HCT116 (cell line): Measurements from ENCODE around the gene CDK5R1. TPM values are rescaled to one million over a fixed set of nuclear protein-coding genes. Genes with fewer than 3 reads are reported as not detected.

Experiments
- ATAC-seq: fragments of 200-7000 bp; cut with Tn5 transposase; 2 replicates; pipeline ENCODE4 v1.9.1; 2020; ENCODE audit warnings: mild to moderate bottlenecking, moderate library complexity
- BruUV-seq: library from RNA; stranded (reverse); fragments of 400-500 nt; replicated peaks from 2 replicates; lab custom pipeline; 2021; lab: Mats Ljungman, UMichigan
- CTCF ChIA-PET: fragments of 300-600 bp; sonication (Branson Sonifier 250); formaldehyde crosslinking; loops from one replicate; lab custom pipeline; 2021; ENCODE audit warnings: antibody characterized with exemption; lab: Charles Lee
- POLR2A ChIA-PET: fragments of 300-600, 350-600 bp; sonication (Branson Sonifier 250); formaldehyde crosslinking; loops from one replicate; lab custom pipeline; 2021; ENCODE audit warnings: antibody characterized with exemption; lab: Charles Lee
- RAD21 ChIA-PET, 2 experiments: fragments of 300-600 bp; sonication (Branson Sonifier 250); formaldehyde crosslinking; loops; one replicate each; lab custom pipeline; 2023; ENCODE audit warnings: low total read pairs in 2 of 2; ENCODE audit not compliant: uncharacterized antibody in 2 of 2, unreplicated experiment in 2 of 2, low non-redundant PET in 1 of 2; lab: Charles Lee
- DNase-seq: peaks from one replicate; pipeline ENCODE4 v3.0.0-alpha.2; 2010; ENCODE audit warnings: low read depth, low spot score
- H2AFZ ChIP-seq: fragments of 200-600 bp; shearing (Covaris generic), sonication (generic); 2 replicates; pipeline ENCODE4 v1.6.1; 2017; ENCODE audit warnings: low read depth, mixed run types, mixed read lengths, antibody characterized with exemption, low read length; ENCODE audit not compliant: poor library complexity, severe bottlenecking
- H3K27ac ChIP-seq: 2 replicates; pipeline ENCODE4 v1.5.1; 2012; ENCODE audit warnings: low read depth, low read length
- H3K27me3 ChIP-seq: fragments of 200-600 bp; sonication (generic); 2 replicates; pipeline ENCODE4 v1.6.1; 2016; ENCODE audit warnings: mixed run types, low read length, mixed read lengths; ENCODE audit not compliant: insufficient read depth
- H3K36me3 ChIP-seq, 2 experiments: fragments of 200-500 bp in 1 of 2; fragments of 200-600 bp in 1 of 2; sonication (Bioruptor generic) in 1 of 2; sonication (generic) in 1 of 2; 2 replicates each; pipeline versions ENCODE4 v1.5.1 to v1.6.1; 2014 to 2016; ENCODE audit warnings: low read length in 2 of 2, inconsistent platforms in 1 of 2, mixed read lengths in 1 of 2, mixed run types in 1 of 2; ENCODE audit not compliant: insufficient read depth in 2 of 2, control insufficient read depth in 1 of 2
- H3K4me1 ChIP-seq, 2 experiments: fragments of 200-600 bp in 1 of 2; sonication (generic) in 1 of 2; 2 replicates each; pipeline versions ENCODE4 v1.5.1 to v1.6.1; 2012 to 2017; ENCODE audit warnings: low read length in 2 of 2, inconsistent platforms in 1 of 2, mild to moderate bottlenecking in 1 of 2, mixed read lengths in 1 of 2, mixed run types in 1 of 2, moderate library complexity in 1 of 2; ENCODE audit not compliant: insufficient read depth in 2 of 2, control insufficient read depth in 1 of 2
- H3K4me2 ChIP-seq: fragments of 200-600 bp; sonication (generic); 2 replicates; pipeline ENCODE4 v1.6.1; 2017; ENCODE audit warnings: mixed run types, low read length, mixed read lengths
- H3K4me3 ChIP-seq, 2 experiments: fragments of 200-600 bp in 1 of 2; sonication (generic) in 1 of 2; replicated peaks in 1 of 2; 2 replicates each; pipeline ENCODE4 v1.5.1; 2011 to 2016; ENCODE audit warnings: low read length in 2 of 2, control low read depth in 1 of 2, low read depth in 1 of 2, mild to moderate bottlenecking in 1 of 2, mixed read lengths in 1 of 2, mixed run types in 1 of 2
- H3K79me2 ChIP-seq: fragments of 200-600 bp; sonication (generic); 2 replicates; pipeline ENCODE4 v1.6.1; 2017; ENCODE audit warnings: mild to moderate bottlenecking, mixed run types, low read length, moderate library complexity, mixed read lengths; ENCODE audit not compliant: insufficient read depth
- H3K9ac ChIP-seq: fragments of 200-600 bp; sonication (generic); 2 replicates; pipeline ENCODE4 v1.6.1; 2016; ENCODE audit warnings: low read length, mixed read lengths
- H3K9me2 ChIP-seq: fragments of 200-600 bp; sonication (generic), shearing (Covaris generic); 2 replicates; pipeline ENCODE4 v1.6.1; 2017; ENCODE audit warnings: mixed run types, mild to moderate bottlenecking, moderate library complexity; ENCODE audit not compliant: insufficient read depth
- H3K9me3 ChIP-seq, 2 experiments: fragments of 200-500 bp in 1 of 2; fragments of 200-600 bp in 1 of 2; sonication (Bioruptor generic) in 1 of 2; sonication (generic) in 1 of 2; 2 replicates each; pipeline ENCODE4 v1.6.1; 2014 to 2017; ENCODE audit warnings: low read length in 2 of 2, mixed read lengths in 2 of 2, inconsistent platforms in 1 of 2, low read depth in 1 of 2, mild to moderate bottlenecking in 1 of 2, mixed run types in 1 of 2, moderate library complexity in 1 of 2; ENCODE audit not compliant: control insufficient read depth in 1 of 2, insufficient read depth in 1 of 2
- H4K20me1 ChIP-seq: fragments of 200-600 bp; sonication (generic), shearing (Covaris generic); 2 replicates; pipeline ENCODE4 v1.6.1; 2017; ENCODE audit warnings: mixed run types, mild to moderate bottlenecking, moderate library complexity; ENCODE audit not compliant: insufficient read depth
- CTCF ChIP-seq, 3 experiments: fragments of 200-600 bp in 1 of 3; sonication (generic) in 1 of 3; IDR thresholded peaks in 2 of 3; conservative IDR thresholded peaks in 1 of 3; 2 replicates each; pipeline ENCODE4 v1.5.1; 2012 to 2017; ENCODE audit warnings: low read depth in 2 of 3, low read length in 2 of 3, antibody characterized with exemption in 1 of 3, borderline replicate concordance in 1 of 3, control low read depth in 1 of 3, mild to moderate bottlenecking in 1 of 3, mixed read lengths in 1 of 3, mixed run types in 1 of 3, moderate library complexity in 1 of 3; ENCODE audit not compliant: insufficient read depth in 1 of 3
- JUND ChIP-seq: IDR thresholded peaks from 2 replicates; pipeline ENCODE4 v1.6.1; 2012
- MAX ChIP-seq: IDR thresholded peaks from 2 replicates; pipeline ENCODE4 v1.6.1; 2012
- SIN3A ChIP-seq: IDR thresholded peaks from 2 replicates; pipeline ENCODE4 v1.6.1; 2012; ENCODE audit warnings: low read depth
- TCF7L2 ChIP-seq: IDR thresholded peaks from 2 replicates; pipeline ENCODE4 v1.7.0; 2011; ENCODE audit warnings: borderline replicate concordance, inconsistent platforms; ENCODE audit not compliant: insufficient read depth, insufficient read length; ENCODE audit errors: extremely low read depth
- YY1 ChIP-seq: IDR thresholded peaks from 2 replicates; pipeline ENCODE4 v1.6.1; 2011; ENCODE audit warnings: low read length, low read depth, moderate library complexity, mild to moderate bottlenecking; ENCODE audit not compliant: insufficient replicate concordance; ENCODE audit errors: extremely low read depth
- ZNF274 ChIP-seq: fragments of 200-500 bp; sonication (Bioruptor generic); IDR thresholded peaks from 2 replicates; pipeline ENCODE4 v1.6.1; 2014; ENCODE audit warnings: mild to moderate bottlenecking, low read depth, low read length, inconsistent platforms
- intact Hi-C: fragments of 100-400 bp; cut with micrococcal nuclease; formaldehyde crosslinking; loops from 2 replicates; pipeline ENCODE4 v1.10.0; 2022
- total RNA-seq: library from RNA; stranded (reverse); gene quantifications from one replicate; pipeline ENCODE4 v1.2.1, GENCODE V29; 2021; ENCODE audit not compliant: unreplicated experiment

The CDK5R1 gene
- total RNA-seq, 1 experiment from 2014 or later = 5.4 TPM

GRCh38 chr17:32488604-32489180, 1.9 kb downstream of the CDK5R1 start:
- RAD21 ChIA-PET = no interaction called here

More at GRCh38 chr17:32488604-32489180, 1.9 kb downstream of the CDK5R1 start:
- no TSS peak for BruUV-seq
- H3K9me3 ChIP-seq = no peaks in the 10 kb centered on the region
- TF ChIP-seq YY1 (no peak), SIN3A (no peak), CTCF (IDR thresholded peaks at IDR 0.05 in 2 of 3, conservative IDR thresholded peaks at IDR 0.05 in 1 of 3; ENCODE audit: borderline replicate concordance in 1 of 3, insufficient read depth in 1 of 3, low read depth in 2 of 3, low read length in 2 of 3) (no peak), ZNF274 (no peak), TCF7L2 (no peak), MAX (no peak), JUND (no peak)
- no peak for DNase-seq
- no peak overlapping the region for H3K27ac ChIP-seq
- H3K27me3 ChIP-seq = no peaks in the 10 kb centered on the region
- no peak overlapping the region for H3K4me3 ChIP-seq
- H3K9me2 ChIP-seq = no peaks in the 10 kb centered on the region
- H2AFZ ChIP-seq = no peak overlapping the region
- no peak for ATAC-seq
- H3K9ac ChIP-seq = no peak overlapping the region
- peaks cover 15 to 33% of the 10 kb centered on the region in 2 experiments for H3K4me1 ChIP-seq
- ChIA-PET CTCF (no interaction called here), POLR2A (no interaction called here)
- peaks cover 0 to 3% of the 10 kb centered on the region in 2 experiments; a peak in 2 of 4 replicates for H3K36me3 ChIP-seq
- intact Hi-C loops = no loop called here
- H4K20me1 ChIP-seq = no peaks in the 10 kb centered on the region
- no peak overlapping the region for H3K4me2 ChIP-seq
- H3K79me2 ChIP-seq = no peaks in the 10 kb centered on the region
